Smooth muscle cell (in vitro differentiated cells): ENCODE results near the gene HMCN2. TPM values are rescaled to one million over a fixed set of nuclear protein-coding genes. Genes with fewer than 3 reads are reported as not detected.
A peak's percentile ranks its signal among the peaks of the same experiment; 100 is the strongest.

Source experiments
- DNase-seq: peaks from one replicate; lab custom pipeline; 2025; ENCODE audit not compliant: unreplicated experiment; lab: John Stamatoyannopoulos, UW
- H2AFZ ChIP-seq: fragments of 200-600 bp; sonication (generic); 2 replicates; pipeline ENCODE4 v1.6.0; 2016; ENCODE audit warnings: antibody characterized with exemption, low read depth, mild to moderate bottlenecking
- H3F3A ChIP-seq: fragments of 200-600 bp; sonication (generic); 2 replicates; pipeline ENCODE4 v1.6.0; 2017; ENCODE audit warnings: antibody characterized with exemption, low read depth
- H3K27ac ChIP-seq: fragments of 200-600 bp; sonication (generic); 2 replicates; pipeline ENCODE4 v1.5.1; 2016; ENCODE audit warnings: low read depth, mild to moderate bottlenecking
- H3K27me3 ChIP-seq: fragments of 200-600 bp; sonication (generic); 2 replicates; pipeline ENCODE4 v1.6.1; 2016; ENCODE audit warnings: low read depth, mild to moderate bottlenecking
- H3K36me3 ChIP-seq: fragments of 200-600 bp; sonication (generic); 2 replicates; pipeline ENCODE4 v1.5.1; 2016; ENCODE audit warnings: low read depth
- H3K4me1 ChIP-seq: fragments of 200-600 bp; sonication (generic); 2 replicates; pipeline ENCODE4 v1.5.1; 2016; ENCODE audit warnings: low read depth
- H3K4me2 ChIP-seq: fragments of 200-600 bp; sonication (generic); 2 replicates; pipeline ENCODE4 v1.6.0; 2016; ENCODE audit warnings: mild to moderate bottlenecking
- H3K4me3 ChIP-seq: fragments of 200-600 bp; sonication (generic); 2 replicates; pipeline ENCODE4 v1.5.1; 2016; ENCODE audit warnings: mild to moderate bottlenecking
- H3K79me2 ChIP-seq: fragments of 200-600 bp; sonication (generic); 2 replicates; pipeline ENCODE4 v1.6.0; 2016; ENCODE audit warnings: low read depth, mild to moderate bottlenecking
- H3K9ac ChIP-seq: fragments of 200-600 bp; sonication (generic); 2 replicates; pipeline ENCODE4 v1.6.0; 2016; ENCODE audit warnings: low read depth
- H3K9me3 ChIP-seq: fragments of 200-600 bp; sonication (generic); replicated peaks from 2 replicates; pipeline ENCODE4 v1.5.1; 2016; ENCODE audit warnings: low read depth
- H4K20me1 ChIP-seq: fragments of 200-600 bp; sonication (generic); 2 replicates; pipeline ENCODE4 v1.6.0; 2016; ENCODE audit warnings: low read depth
- CTCF ChIP-seq: fragments of 200-600 bp; sonication (generic); IDR thresholded peaks from 2 replicates; pipeline ENCODE4 v1.5.1; 2017; ENCODE audit warnings: borderline replicate concordance, mild to moderate bottlenecking, antibody characterized with exemption; ENCODE audit not compliant: insufficient read depth, poor library complexity, severe bottlenecking
- WGBS: methylation state at CpG from one replicate; pipeline ENCODE4 v1.1.7; 2016; ENCODE audit warnings: low lambda C conversion rate; 5-methylcytosine and 5-hydroxymethylcytosine counted together
- polyA plus RNA-seq: library from polyadenylated mRNA; unstranded; fragments of >200 nt; fragmentation: Nextera tagmentation; extraction: Ambion mirVana; gene quantifications from 2 replicates; pipeline ENCODE4 v1.2.1, GENCODE V29; 2016
- total RNA-seq: library from RNA; depleted of rRNA; stranded (reverse); fragments of >200 nt; gene quantifications from 2 replicates; pipeline ENCODE4 v1.2.3, GENCODE V29; 2014

The HMCN2 gene
- total and polyA plus RNA-seq, 2 experiments from 2014 or later, result under 0.01 TPM; not detected in 1

GRCh38 chr9:130235558-130236435, 29.8 kb upstream of the HMCN2 start:
- peak; percentile 39 for DNase-seq
- H3K9ac ChIP-seq, result no peak overlapping the region
- no peaks in the 10 kb centered on the region for H3F3A ChIP-seq
- H4K20me1 ChIP-seq, result peaks cover 9% of the 10 kb centered on the region
- H2AFZ ChIP-seq, result no peak overlapping the region
- no peaks in the 10 kb centered on the region for H3K27me3 ChIP-seq
- H3K4me3 ChIP-seq, result no peak overlapping the region
- H3K36me3 ChIP-seq, result no peaks in the 10 kb centered on the region
- no peaks in the 10 kb centered on the region for H3K4me1 ChIP-seq
- TF ChIP-seq CTCF, result peak; percentile 99
- H3K27ac ChIP-seq, result no peak overlapping the region
- H3K4me2 ChIP-seq, result no peak overlapping the region
- H3K79me2 ChIP-seq, result no peaks in the 10 kb centered on the region
- no peaks in the 10 kb centered on the region for H3K9me3 ChIP-seq
- WGBS, result 58% methylated on average over 45 of the region's 45 CpGs

- H4K20me1 ChIP-seq, result peaks cover 9% of the 10 kb centered on the region
- 79% methylated on average over 10 of the region's 10 CpGs for WGBS
Observed at GRCh38 chr9:130236436-130236985, 29.0 kb upstream of the HMCN2 start.

GRCh38 chr9:130237076-130237475, 28.5 kb upstream of the HMCN2 start:
- no peak overlapping the region for H3K9ac ChIP-seq
- peaks cover 9% of the 10 kb centered on the region for H4K20me1 ChIP-seq
- H3K27ac ChIP-seq, result no peak overlapping the region
- TF ChIP-seq CTCF, result no peak
- H3K79me2 ChIP-seq, result no peaks in the 10 kb centered on the region
- no peak for DNase-seq
- no peaks in the 10 kb centered on the region for H3K27me3 ChIP-seq
- H3K9me3 ChIP-seq, result no peaks in the 10 kb centered on the region
- WGBS, result 88% methylated on average over 11 of the region's 11 CpGs
- H3K36me3 ChIP-seq, result no peaks in the 10 kb centered on the region
- no peak overlapping the region for H3K4me2 ChIP-seq
- no peak overlapping the region for H3K4me3 ChIP-seq
- H2AFZ ChIP-seq, result no peak overlapping the region
- H3F3A ChIP-seq, result no peaks in the 10 kb centered on the region
- no peaks in the 10 kb centered on the region for H3K4me1 ChIP-seq

More at GRCh38 chr9:130236436-130236985, 29.0 kb upstream of the HMCN2 start:
- Histone ChIP-seq H3F3A (no peaks in the 10 kb centered on the region), H3K36me3 (no peaks in the 10 kb centered on the region), H3K4me1 (no peaks in the 10 kb centered on the region), H2AFZ (no peak overlapping the region), H3K79me2 (no peaks in the 10 kb centered on the region), H3K9me3 (no peaks in the 10 kb centered on the region), H3K9ac (no peak overlapping the region), H3K27me3 (no peaks in the 10 kb centered on the region), H3K27ac (no peak overlapping the region), H3K4me2 (no peak overlapping the region), H3K4me3 (no peak overlapping the region)
- TF ChIP-seq CTCF, result no peak
- DNase-seq, result no peak
